DND-41 (cell line): ENCODE measurements around the gene KLHDC7B.

Experiments used
- CTCF ChIP-seq: IDR thresholded peaks from 2 replicates; pipeline ENCODE4 v1.5.1; 2012; ENCODE audit warnings: borderline replicate concordance, low read length, moderate library complexity, mild to moderate bottlenecking; ENCODE audit not compliant: poor library complexity, severe bottlenecking; ENCODE audit errors: extremely low read depth
- EZH2 ChIP-seq: IDR thresholded peaks from 3 replicates; pipeline ENCODE4 v1.6.1; 2012; ENCODE audit warnings: borderline replicate concordance, low read depth, mild to moderate bottlenecking, moderate library complexity, low read length, inconsistent platforms; ENCODE audit not compliant: severe bottlenecking

- TF ChIP-seq CTCF (no peak), EZH2 (no peak)
Measured at GRCh38 chr22:50587407-50587806, 41.7 kb downstream of the KLHDC7B start.
